ENCODE results near the gene TMEM119. TPM values are rescaled to one million over a fixed set of nuclear protein-coding genes. Genes with fewer than 3 reads are reported as not detected.

The TMEM119 gene
- total and polyA plus RNA-seq, 2 of the 8 experiments (the other 6 are each of a cell fraction or from before 2014, with no cell fraction given), result 0.35 to 0.61 TPM

GRCh38 chr12:108622421-108622820, 24.5 kb upstream of the TMEM119 start:
- Histone ChIP-seq H3K9me3 (ENCODE audit: insufficient read depth in 2 of 2, low read depth in 1 of 2, low read length in 1 of 2) (no peaks in the 10 kb centered on the region; a peak in 2 of 4 replicates), H2AK5ac (ENCODE audit: low read depth, low read length) (peak overlapping the region; percentile 70; the same call in 1 of the 2 replicates), H3K23me2 (ENCODE audit: low read depth, low read length) (no peaks in the 10 kb centered on the region), H2AFZ (ENCODE audit: low read length) (peak overlapping the region; percentile 90), H3K23ac (ENCODE audit: insufficient read length) (no peak overlapping the region), H3K27me3 (replicated peaks in 1 of 4; ENCODE audit: control insufficient read depth in 3 of 4, extremely low read depth in 1 of 4, insufficient read depth in 3 of 4, low read length in 3 of 4) (no peaks in the 10 kb centered on the region), H4K20me1 (replicated peaks in 1 of 2; ENCODE audit: control insufficient read depth in 1 of 2, insufficient read depth in 2 of 2, low read length in 2 of 2) (no peaks in the 10 kb centered on the region), H2BK15ac (ENCODE audit: low read length) (peak overlapping the region; percentile 36), H2BK120ac (replicated peaks; ENCODE audit: low read depth, low read length) (no peak overlapping the region), H3K4me3 (ENCODE audit: extremely low read depth in 1 of 4, insufficient read depth in 2 of 4, low read depth in 3 of 4, low read length in 4 of 4) (no peak overlapping the region), H3K79me1 (ENCODE audit: low read depth, low read length) (no peaks in the 10 kb centered on the region), H3K4ac (replicated peaks; ENCODE audit: insufficient read length, low read depth, low read length) (no peak overlapping the region), H2BK20ac (ENCODE audit: low read length) (no peak overlapping the region), H2BK5ac (ENCODE audit: low read depth, low read length) (peak overlapping the region; percentile 63; the same call in 1 of the 2 replicates), H3K79me2 (ENCODE audit: control insufficient read depth in 1 of 2, insufficient read depth in 2 of 2, low read length in 2 of 2) (no peaks in the 10 kb centered on the region), H4K91ac (replicated peaks; ENCODE audit: insufficient read length, low read length) (no peak overlapping the region), H2BK12ac (ENCODE audit: low read depth, low read length) (0 out of 2 replicates have a peak overlapping the region, but pooled peaks have one; percentile 50), H3K4me2 (ENCODE audit: insufficient read depth in 1 of 2, low read depth in 2 of 2, low read length in 2 of 2) (no peak overlapping the region), H3K56ac (replicated peaks; ENCODE audit: insufficient read length, low read depth, low read length) (no peak overlapping the region), H3K18ac (ENCODE audit: extremely low read depth, low read length) (peak overlapping the region; percentile 28; the same call in 1 of the 2 replicates), H3K27ac (ENCODE audit: low read depth, low read length) (0 out of 2 replicates have a peak overlapping the region, but pooled peaks have one; percentile 11), H4K8ac (ENCODE audit: extremely low read depth, insufficient read depth, low read length) (peak overlapping the region; percentile 54; the same call in 1 of the 2 replicates), H3K4me1 (replicated peaks in 1 of 4; ENCODE audit: control insufficient read depth in 3 of 4, insufficient read depth in 4 of 4, low read length in 3 of 4) (peaks cover 2 to 9% (median 4%) of the 10 kb centered on the region in 4 experiments; a peak in 4 of 7 replicates), H3K36me3 (ENCODE audit: control insufficient read depth in 2 of 4, insufficient read depth in 4 of 4, low read length in 3 of 4) (no peaks in the 10 kb centered on the region), H3K14ac (ENCODE audit: insufficient read length) (no peak overlapping the region), H3K9ac (replicated peaks in 1 of 4; ENCODE audit: extremely low read depth in 1 of 4, low read depth in 3 of 4, low read length in 3 of 4) (no peak overlapping the region), H4K5ac (ENCODE audit: insufficient read length, low read depth, low read length) (no peak overlapping the region)
- DNase-seq (ENCODE audit: low read depth in 1 of 2, low spot score in 2 of 2) (no peak), FAIRE-seq (no peak)
- 70% methylated on average over 4 of the region's 4 CpGs; no CpG with 5 or more reads in 1 of the 2 experiments for WGBS, 2 experiments (ENCODE audit: extremely low coverage in 1 of 2, insufficient coverage in 1 of 2, insufficient read length in 1 of 2, insufficient replicate concordance in 2 of 2, low coverage in 1 of 2, low lambda C conversion rate in 2 of 2, missing lambda C conversion rate in 1 of 2)
- no peak for TF ChIP-seq SRF (IDR thresholded peaks at IDR 0.05; ENCODE audit: low read depth, low read length)
- 0 out of 2 replicates have a peak, but pooled peaks have one; percentile 12 for TF ChIP-seq YY1 (IDR thresholded peaks at IDR 0.05; ENCODE audit: low read depth, low read length)
- ChIA-PET POLR2A (ENCODE audit: partially characterized antibody) (interaction anchor here (1.1 to 1.6 kb wide), 5 partner anchors 16 to 62 kb away, joined by 3 to 9 read pairs (median 5); no protein-coding TSS in a partner anchor), CTCF (ENCODE audit: partially characterized antibody) (interaction anchor here (0.9 to 22.5 kb wide), 7 partner anchors 15 to 514 kb away, joined by 3 to 523 read pairs (median 4); partner anchors contain the start of genes ISCU, SART3 and SELPLG)
